ENCODE results near the gene PIMREG.

DNA sequence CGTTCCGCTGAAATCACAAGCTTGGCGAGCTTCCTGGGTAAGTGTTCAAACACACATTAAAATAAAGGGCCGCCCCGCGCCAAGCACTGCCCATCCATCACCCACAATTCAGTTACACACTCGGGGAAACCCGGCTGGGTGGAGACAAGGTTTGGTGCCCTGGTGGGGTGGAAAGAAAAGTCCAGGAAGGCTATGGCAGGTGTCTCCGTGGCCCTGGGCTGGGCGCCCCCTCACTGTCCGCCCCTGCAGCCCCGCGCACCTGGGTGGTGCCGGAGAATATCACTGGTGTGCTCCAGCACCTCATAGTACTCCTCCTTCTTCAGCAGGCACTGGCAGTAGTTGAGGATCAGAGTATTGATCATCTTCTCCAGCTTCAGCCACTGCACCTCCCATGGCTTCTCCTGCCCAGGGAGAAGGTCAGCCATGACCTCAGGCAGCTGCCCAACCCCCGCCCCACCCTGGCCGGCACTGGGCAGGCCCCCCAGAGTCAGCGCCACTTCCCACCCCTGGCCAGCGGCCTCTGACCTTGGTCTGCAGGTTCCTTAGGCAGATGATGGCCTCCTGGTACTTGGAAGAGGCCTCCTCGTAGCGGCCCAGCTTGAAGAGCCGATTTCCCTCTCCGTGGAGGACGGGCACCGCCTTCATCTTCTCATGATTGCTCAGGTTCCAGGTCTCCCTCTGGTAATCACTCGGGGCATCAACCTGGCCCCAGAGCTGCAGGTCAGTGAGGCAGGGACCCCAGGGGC, 17.7 kb upstream of the PIMREG start:
- TF ChIP-seq, protein P1, sequence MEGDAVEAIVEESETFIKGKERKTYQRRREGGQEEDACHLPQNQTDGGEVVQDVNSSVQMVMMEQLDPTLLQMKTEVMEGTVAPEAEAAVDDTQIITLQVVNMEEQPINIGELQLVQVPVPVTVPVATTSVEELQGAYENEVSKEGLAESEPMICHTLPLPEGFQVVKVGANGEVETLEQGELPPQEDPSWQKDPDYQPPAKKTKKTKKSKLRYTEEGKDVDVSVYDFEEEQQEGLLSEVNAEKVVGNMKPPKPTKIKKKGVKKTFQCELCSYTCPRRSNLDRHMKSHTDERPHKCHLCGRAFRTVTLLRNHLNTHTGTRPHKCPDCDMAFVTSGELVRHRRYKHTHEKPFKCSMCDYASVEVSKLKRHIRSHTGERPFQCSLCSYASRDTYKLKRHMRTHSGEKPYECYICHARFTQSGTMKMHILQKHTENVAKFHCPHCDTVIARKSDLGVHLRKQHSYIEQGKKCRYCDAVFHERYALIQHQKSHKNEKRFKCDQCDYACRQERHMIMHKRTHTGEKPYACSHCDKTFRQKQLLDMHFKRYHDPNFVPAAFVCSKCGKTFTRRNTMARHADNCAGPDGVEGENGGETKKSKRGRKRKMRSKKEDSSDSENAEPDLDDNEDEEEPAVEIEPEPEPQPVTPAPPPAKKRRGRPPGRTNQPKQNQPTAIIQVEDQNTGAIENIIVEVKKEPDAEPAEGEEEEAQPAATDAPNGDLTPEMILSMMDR (IDR thresholded peaks at IDR 0.05): no peak
- no peak for TF ChIP-seq POLR2A (IDR thresholded peaks at IDR 0.05)
- TF ChIP-seq EP300 (IDR thresholded peaks at IDR 0.05): no peak

All from suprapubic skin (tissue), 3 donors.